GM18861 (cell line): ENCODE data around the gene KLHL5.

Experiments used
- ATAC-seq: cut with Tn5 transposase; IDR thresholded peaks from one replicate; pipeline ENCODE4 v1.9.1; 2021; ENCODE audit not compliant: unreplicated experiment

The KLHL5 gene

GRCh38 chr4:39043861-39044363 lies 18.1 kb upstream of the KLHL5 start:
- ATAC-seq: no peak

- ATAC-seq: peak; percentile 54
Measured at GRCh38 chr4:39044364-39044955, 17.6 kb upstream of the KLHL5 start.

- no peak for ATAC-seq
Measured at GRCh38 chr4:39044956-39045826, 16.8 kb upstream of the KLHL5 start.

GRCh38 chr4:39045827-39046221 lies 16.2 kb upstream of the KLHL5 start:
- ATAC-seq: no peak

- ATAC-seq: no peak
Measured at GRCh38 chr4:39046249-39046648, 15.8 kb upstream of the KLHL5 start.

- ATAC-seq: no peak
Measured at GRCh38 chr4:39047681-39048080, 14.4 kb upstream of the KLHL5 start.

- ATAC-seq: no peak
Measured at GRCh38 chr4:39048311-39048710, 13.7 kb upstream of the KLHL5 start.

GRCh38 chr4:39050590-39050989 lies 11.4 kb upstream of the KLHL5 start:
- no peak for ATAC-seq

GRCh38 chr4:39051492-39051891 lies 10.5 kb upstream of the KLHL5 start:
- no peak for ATAC-seq

GRCh38 chr4:39053983-39054382 lies 8.0 kb upstream of the KLHL5 start:
- no peak for ATAC-seq

- ATAC-seq: no peak
Measured at GRCh38 chr4:39054497-39054896, 7.5 kb upstream of the KLHL5 start.

GRCh38 chr4:39056023-39056422 lies 6.0 kb upstream of the KLHL5 start:
- no peak for ATAC-seq

- ATAC-seq: no peak
Measured at GRCh38 chr4:39061457-39061856, 575 bp upstream of the KLHL5 start.

GRCh38 chr4:39062770-39063097 lies 702 bp downstream of the KLHL5 start:
- ATAC-seq: no peak

GRCh38 chr4:39063430-39063829 lies 1.4 kb downstream of the KLHL5 start:
- no peak for ATAC-seq

- ATAC-seq: no peak
Measured at GRCh38 chr4:39066371-39066770, 4.3 kb downstream of the KLHL5 start.

- ATAC-seq: no peak
Measured at GRCh38 chr4:39067031-39067430, 5.0 kb downstream of the KLHL5 start.

- ATAC-seq: no peak
Measured at GRCh38 chr4:39067451-39067850, 5.4 kb downstream of the KLHL5 start.

GRCh38 chr4:39068907-39069306 lies 6.9 kb downstream of the KLHL5 start:
- no peak for ATAC-seq

GRCh38 chr4:39078829-39079228 lies 16.8 kb downstream of the KLHL5 start:
- no peak for ATAC-seq

- ATAC-seq: no peak
Measured at GRCh38 chr4:39083164-39083563, 21.1 kb downstream of the KLHL5 start.

GRCh38 chr4:39085891-39086290 lies 23.9 kb downstream of the KLHL5 start:
- ATAC-seq: no peak

GRCh38 chr4:39096847-39097246 lies 34.8 kb downstream of the KLHL5 start:
- no peak for ATAC-seq
